Thyroid gland (tissue), 4 donors: ENCODE measurements around the gene MGAT5.

Source experiments
- POLR2A ChIP-seq, 2 donors: fragments of 450-650 bp; IDR thresholded peaks; one replicate each; pipeline ENCODE4 v1.6.1; 2017; ENCODE audit warnings: antibody characterized with exemption in 2 of 2, mild to moderate bottlenecking in 2 of 2, moderate library complexity in 1 of 2
- TF ChIP-seq, protein P1 (sequence below), 6 experiments: fragments of 200-600 bp in 3 of 6; fragments of 450-650 bp in 3 of 6; sonication (generic) in 3 of 6; IDR thresholded peaks; one replicate each; pipeline ENCODE4 v1.5.1; 2016 to 2019; ENCODE audit warnings: antibody characterized with exemption in 6 of 6, mild to moderate bottlenecking in 2 of 6, inconsistent platforms in 1 of 6, moderate library complexity in 1 of 6

DNA sequence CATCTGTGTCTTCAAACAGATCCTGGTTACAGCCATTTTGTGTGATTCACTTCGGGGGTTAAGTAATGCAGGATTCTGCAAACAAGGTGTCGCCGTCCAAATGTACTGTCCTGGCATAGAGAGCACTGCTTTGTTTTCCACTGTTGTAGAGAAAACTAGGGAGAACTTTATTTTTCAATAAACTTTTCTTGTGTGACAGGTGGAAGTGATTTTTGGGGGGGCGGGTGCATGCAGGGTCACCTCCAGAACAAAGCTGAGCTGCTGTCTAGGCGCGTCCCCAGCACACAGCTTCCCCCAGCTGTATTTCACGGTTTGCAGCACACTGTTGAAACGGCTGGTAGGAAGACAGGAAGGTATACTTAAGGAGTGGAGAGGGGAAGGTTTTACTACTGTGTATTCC is 200.6 kb downstream of the MGAT5 start:
- TF ChIP-seq, protein P1, sequence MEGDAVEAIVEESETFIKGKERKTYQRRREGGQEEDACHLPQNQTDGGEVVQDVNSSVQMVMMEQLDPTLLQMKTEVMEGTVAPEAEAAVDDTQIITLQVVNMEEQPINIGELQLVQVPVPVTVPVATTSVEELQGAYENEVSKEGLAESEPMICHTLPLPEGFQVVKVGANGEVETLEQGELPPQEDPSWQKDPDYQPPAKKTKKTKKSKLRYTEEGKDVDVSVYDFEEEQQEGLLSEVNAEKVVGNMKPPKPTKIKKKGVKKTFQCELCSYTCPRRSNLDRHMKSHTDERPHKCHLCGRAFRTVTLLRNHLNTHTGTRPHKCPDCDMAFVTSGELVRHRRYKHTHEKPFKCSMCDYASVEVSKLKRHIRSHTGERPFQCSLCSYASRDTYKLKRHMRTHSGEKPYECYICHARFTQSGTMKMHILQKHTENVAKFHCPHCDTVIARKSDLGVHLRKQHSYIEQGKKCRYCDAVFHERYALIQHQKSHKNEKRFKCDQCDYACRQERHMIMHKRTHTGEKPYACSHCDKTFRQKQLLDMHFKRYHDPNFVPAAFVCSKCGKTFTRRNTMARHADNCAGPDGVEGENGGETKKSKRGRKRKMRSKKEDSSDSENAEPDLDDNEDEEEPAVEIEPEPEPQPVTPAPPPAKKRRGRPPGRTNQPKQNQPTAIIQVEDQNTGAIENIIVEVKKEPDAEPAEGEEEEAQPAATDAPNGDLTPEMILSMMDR (IDR thresholded peaks at IDR 0.05), result no peak
- TF ChIP-seq POLR2A (IDR thresholded peaks at IDR 0.05), result no peak
